ENCODE measurements around the gene TOMM22. TPM values are rescaled to one million over a fixed set of nuclear protein-coding genes. Genes with fewer than 3 reads are reported as not detected.
A peak's percentile ranks its signal among the peaks of the same experiment; 100 is the strongest.

Gene TOMM22
- total RNA-seq, 4 donors from 2014 or later, result 25.7 to 36.8 (median 32.2) TPM

- no peak for TF ChIP-seq EP300 (IDR thresholded peaks at IDR 0.05)
- no peak for TF ChIP-seq CTCF (IDR thresholded peaks at IDR 0.05)
- no peak for TF ChIP-seq POLR2A (IDR thresholded peaks at IDR 0.05; ENCODE audit: low read depth)
- no peak for TF ChIP-seq POLR2AphosphoS5 (IDR thresholded peaks at IDR 0.05)
- Histone ChIP-seq H3K27me3 (no peaks in the 10 kb centered on the region), H3K9me3 (no peaks in the 10 kb centered on the region), H3K4me3 (peak overlapping the region in 3 of 4 donors; percentile 1 to 71 (median 24)), H3K27ac (replicated peaks in 1 of 4) (peak overlapping the region; percentile 96 to 99 (median 98)), H3K4me1 (peaks cover 50 to 84% (median 66%) of the 10 kb centered on the region in 4 donors), H3K36me3 (peaks cover 0 to 13% (median 6%) of the 10 kb centered on the region in 4 donors)
- intact Hi-C loops (cut with DNase I), result no loop called here
- DNase-seq (ENCODE audit: extremely low spot score), result no peak
- 62% methylated on average over 8 of the region's 8 CpGs for WGBS
Observed at GRCh38 chr22:38697425-38698089, 15.8 kb downstream of the TOMM22 start.

- Histone ChIP-seq H3K4me3 (peak overlapping the region; percentile 71 to 95 (median 84)), H3K36me3 (peaks cover 0 to 9% (median 5%) of the 10 kb centered on the region in 4 donors), H3K27ac (replicated peaks in 1 of 4) (peak overlapping the region; percentile 96 to 99 (median 98)), H3K9me3 (no peaks in the 10 kb centered on the region), H3K27me3 (no peaks in the 10 kb centered on the region), H3K4me1 (peaks cover 47 to 76% (median 63%) of the 10 kb centered on the region in 4 donors)
- intact Hi-C loops (cut with DNase I), result no loop called here
- 88% methylated on average over 13 of the region's 13 CpGs for WGBS
- no peak for TF ChIP-seq POLR2AphosphoS5 (IDR thresholded peaks at IDR 0.05)
- no peak for TF ChIP-seq POLR2A (IDR thresholded peaks at IDR 0.05; ENCODE audit: low read depth)
- no peak for TF ChIP-seq CTCF (IDR thresholded peaks at IDR 0.05)
- TF ChIP-seq EP300 (IDR thresholded peaks at IDR 0.05), result no peak
- DNase-seq (ENCODE audit: extremely low spot score), result no peak
Observed at GRCh38 chr22:38698407-38699094, 16.8 kb downstream of the TOMM22 start.

- peak overlapping the region; percentile 71 to 95 (median 84) for H3K4me3 ChIP-seq
- WGBS, result 36% methylated on average over 5 of the region's 5 CpGs
Observed at GRCh38 chr22:38699143-38699542, 17.4 kb downstream of the TOMM22 start.

GRCh38 chr22:38699784-38700183 is 18.0 kb downstream of the TOMM22 start:
- Histone ChIP-seq H3K9me3 (no peaks in the 10 kb centered on the region), H3K27me3 (no peaks in the 10 kb centered on the region), H3K4me1 (peaks cover 50 to 68% (median 61%) of the 10 kb centered on the region in 4 donors), H3K4me3 (peak overlapping the region; percentile 71 to 95 (median 84)), H3K36me3 (no peaks in the 10 kb centered on the region), H3K27ac (replicated peaks in 1 of 4) (peak overlapping the region; percentile 96 to 99 (median 98))
- DNase-seq (ENCODE audit: extremely low spot score), result no peak
- TF ChIP-seq POLR2A (IDR thresholded peaks at IDR 0.05; ENCODE audit: low read depth), result no peak
- TF ChIP-seq EP300 (IDR thresholded peaks at IDR 0.05), result no peak
- TF ChIP-seq CTCF (IDR thresholded peaks at IDR 0.05), result no peak
- no peak for TF ChIP-seq POLR2AphosphoS5 (IDR thresholded peaks at IDR 0.05)
- intact Hi-C loops (cut with DNase I), result no loop called here
- 12% methylated on average over 6 of the region's 6 CpGs for WGBS

More at GRCh38 chr22:38699143-38699542, 17.4 kb downstream of the TOMM22 start:
- TF ChIP-seq CTCF (IDR thresholded peaks at IDR 0.05) (no peak), POLR2AphosphoS5 (IDR thresholded peaks at IDR 0.05) (no peak), EP300 (IDR thresholded peaks at IDR 0.05) (no peak), POLR2A (IDR thresholded peaks at IDR 0.05; ENCODE audit: low read depth) (no peak)
- no peaks in the 10 kb centered on the region for H3K9me3 ChIP-seq
- intact Hi-C loops (cut with DNase I), result no loop called here
- H3K36me3 ChIP-seq, result peaks cover 0 to 4% (median 2%) of the 10 kb centered on the region in 4 donors
- peaks cover 46 to 70% (median 60%) of the 10 kb centered on the region in 4 donors for H3K4me1 ChIP-seq
- peak overlapping the region; percentile 96 to 99 (median 98) for H3K27ac ChIP-seq (replicated peaks in 1 of 4)
- DNase-seq (ENCODE audit: extremely low spot score), result no peak
- H3K27me3 ChIP-seq, result no peaks in the 10 kb centered on the region

Measured in esophagus muscularis mucosa (tissue), 4 donors.